T follicular helper cell (primary cell): ENCODE results near the gene CELA2B.
"Not testable (repeated sequence)": the region's sequence is repeated elsewhere in the genome, so short reads cannot be mapped to it uniquely, and the experiment has no call there.

ENCODE experiments used
- DNase-seq: peaks from one replicate; pipeline ENCODE4 v3.0.0-alpha.2; 2020; ENCODE audit warnings: low read depth

The CELA2B gene

GRCh38 chr1:15468145-15468544 is 7.8 kb upstream of the CELA2B start:
- no peak for DNase-seq

- no peak for DNase-seq
These were observed 6.5 kb upstream of the CELA2B start for GRCh38 chr1:15469361-15469760.

- DNase-seq = not testable (repeated sequence)
These were observed 6.0 kb upstream of the CELA2B start for GRCh38 chr1:15469821-15470448.

GRCh38 chr1:15471067-15471466 is 4.8 kb upstream of the CELA2B start:
- DNase-seq = not testable (repeated sequence)

GRCh38 chr1:15471723-15472122 is 4.2 kb upstream of the CELA2B start:
- DNase-seq = not testable (repeated sequence)

- no peak for DNase-seq
These were observed 3.3 kb upstream of the CELA2B start for GRCh38 chr1:15472587-15472986.

GRCh38 chr1:15476927-15477326 is 1.0 kb downstream of the CELA2B start:
- no peak for DNase-seq

GRCh38 chr1:15477646-15478212 is 1.8 kb downstream of the CELA2B start:
- DNase-seq = no peak

GRCh38 chr1:15479654-15480347 is 3.9 kb downstream of the CELA2B start:
- no peak for DNase-seq

- not testable (repeated sequence) for DNase-seq
These were observed 6.6 kb downstream of the CELA2B start for GRCh38 chr1:15482455-15482854.

GRCh38 chr1:15482983-15483543 is 7.2 kb downstream of the CELA2B start:
- DNase-seq = not testable (repeated sequence)

- no peak for DNase-seq
These were observed 8.1 kb downstream of the CELA2B start for GRCh38 chr1:15483971-15484370.

GRCh38 chr1:15484443-15484842 is 8.5 kb downstream of the CELA2B start:
- not testable (repeated sequence) for DNase-seq

- no peak for DNase-seq
These were observed 9.7 kb downstream of the CELA2B start for GRCh38 chr1:15485636-15486035.

GRCh38 chr1:15486844-15487610 is 11.1 kb downstream of the CELA2B start:
- not testable (repeated sequence) for DNase-seq

GRCh38 chr1:15488371-15488770 is 12.5 kb downstream of the CELA2B start:
- no peak for DNase-seq

- DNase-seq = no peak
These were observed 13.3 kb downstream of the CELA2B start for GRCh38 chr1:15489052-15489736.

- not testable (repeated sequence) for DNase-seq
These were observed 15.1 kb downstream of the CELA2B start for GRCh38 chr1:15491010-15491409.

GRCh38 chr1:15492596-15492995 is 16.7 kb downstream of the CELA2B start:
- DNase-seq = no peak

- DNase-seq = no peak
These were observed 18.0 kb downstream of the CELA2B start for GRCh38 chr1:15493869-15494390.
